Measurements from ENCODE around the gene TP53BP2. TPM values are rescaled to one million over a fixed set of nuclear protein-coding genes. Genes with fewer than 3 reads are reported as not detected.
A peak's percentile ranks its signal among the peaks of the same experiment; 100 is the strongest.

Gene TP53BP2
- total RNA-seq, 1 donor: 31.8 TPM

GRCh38 chr1:223765719-223766340 lies 79.9 kb downstream of the TP53BP2 start:
- Histone ChIP-seq H3K9me3 (ENCODE audit: low read depth, low read length) (no peaks in the 10 kb centered on the region), H2AFZ (ENCODE audit: low read length) (no peak overlapping the region), H3K4me1 (ENCODE audit: insufficient read depth, low read length) (peaks cover 5% of the 10 kb centered on the region), H3K4me2 (ENCODE audit: insufficient read depth, low read length) (no peak overlapping the region), H3K27me3 (ENCODE audit: insufficient read depth, low read length) (no peaks in the 10 kb centered on the region), H3K27ac (ENCODE audit: low read depth, low read length) (no peak overlapping the region), H3K79me2 (ENCODE audit: insufficient read depth, low read length) (peaks cover 14% of the 10 kb centered on the region), H4K20me1 (ENCODE audit: insufficient read depth, low read length) (no peaks in the 10 kb centered on the region), H3K4me3 (ENCODE audit: insufficient read depth, low read length) (no peak overlapping the region), H3K36me3 (ENCODE audit: insufficient read depth, low read length) (peaks cover 74% of the 10 kb centered on the region)
- no peak for TF ChIP-seq CTCF (IDR thresholded peaks at IDR 0.05; ENCODE audit: extremely low read depth, low read depth, low read length)
- DNase-seq (ENCODE audit: insufficient read length, low spot score, missing footprints): no peak

- peak; percentile 61 for DNase-seq (ENCODE audit: insufficient read length, low spot score, missing footprints)
- no peak overlapping the region for H3K4me2 ChIP-seq (ENCODE audit: insufficient read depth, low read length)
- H3K9me3 ChIP-seq (ENCODE audit: low read depth, low read length): no peaks in the 10 kb centered on the region
- no peaks in the 10 kb centered on the region for H3K4me1 ChIP-seq (ENCODE audit: insufficient read depth, low read length)
- H3K36me3 ChIP-seq (ENCODE audit: insufficient read depth, low read length): peaks cover 74% of the 10 kb centered on the region
- H3K27ac ChIP-seq (ENCODE audit: low read depth, low read length): no peak overlapping the region
- no peak overlapping the region for H2AFZ ChIP-seq (ENCODE audit: low read length)
- no peak for TF ChIP-seq CTCF (IDR thresholded peaks at IDR 0.05; ENCODE audit: extremely low read depth, low read depth, low read length)
- H3K4me3 ChIP-seq (ENCODE audit: insufficient read depth, low read length): no peak overlapping the region
- no peaks in the 10 kb centered on the region for H4K20me1 ChIP-seq (ENCODE audit: insufficient read depth, low read length)
- peaks cover 16% of the 10 kb centered on the region for H3K79me2 ChIP-seq (ENCODE audit: insufficient read depth, low read length)
- no peaks in the 10 kb centered on the region for H3K27me3 ChIP-seq (ENCODE audit: insufficient read depth, low read length)
Measured at GRCh38 chr1:223765036-223765718, 80.6 kb downstream of the TP53BP2 start.

GRCh38 chr1:223763881-223764280 lies 81.9 kb downstream of the TP53BP2 start:
- no peak for TF ChIP-seq CTCF (IDR thresholded peaks at IDR 0.05; ENCODE audit: extremely low read depth, low read depth, low read length)
- no peak for DNase-seq (ENCODE audit: insufficient read length, low spot score, missing footprints)
- Histone ChIP-seq H3K27ac (ENCODE audit: low read depth, low read length) (no peak overlapping the region), H2AFZ (ENCODE audit: low read length) (no peak overlapping the region), H3K36me3 (ENCODE audit: insufficient read depth, low read length) (peaks cover 75% of the 10 kb centered on the region), H3K4me3 (ENCODE audit: insufficient read depth, low read length) (no peak overlapping the region), H3K79me2 (ENCODE audit: insufficient read depth, low read length) (peaks cover 19% of the 10 kb centered on the region), H4K20me1 (ENCODE audit: insufficient read depth, low read length) (peaks cover 3% of the 10 kb centered on the region), H3K4me2 (ENCODE audit: insufficient read depth, low read length) (no peak overlapping the region), H3K4me1 (ENCODE audit: insufficient read depth, low read length) (no peaks in the 10 kb centered on the region), H3K9me3 (ENCODE audit: low read depth, low read length) (no peaks in the 10 kb centered on the region), H3K27me3 (ENCODE audit: insufficient read depth, low read length) (no peaks in the 10 kb centered on the region)

- Histone ChIP-seq H3K27ac (ENCODE audit: low read depth, low read length) (no peak overlapping the region), H2AFZ (ENCODE audit: low read length) (no peak overlapping the region), H3K9me3 (ENCODE audit: low read depth, low read length) (no peaks in the 10 kb centered on the region), H3K79me2 (ENCODE audit: insufficient read depth, low read length) (peaks cover 17% of the 10 kb centered on the region), H3K27me3 (ENCODE audit: insufficient read depth, low read length) (no peaks in the 10 kb centered on the region), H3K4me2 (ENCODE audit: insufficient read depth, low read length) (no peak overlapping the region), H4K20me1 (ENCODE audit: insufficient read depth, low read length) (peaks cover 3% of the 10 kb centered on the region), H3K36me3 (ENCODE audit: insufficient read depth, low read length) (peaks cover 79% of the 10 kb centered on the region), H3K4me1 (ENCODE audit: insufficient read depth, low read length) (no peaks in the 10 kb centered on the region), H3K4me3 (ENCODE audit: insufficient read depth, low read length) (no peak overlapping the region)
- TF ChIP-seq CTCF (IDR thresholded peaks at IDR 0.05; ENCODE audit: extremely low read depth, low read depth, low read length): no peak
- DNase-seq (ENCODE audit: insufficient read length, low spot score, missing footprints): peak; percentile 49
Measured at GRCh38 chr1:223763251-223763650, 82.5 kb downstream of the TP53BP2 start.
